ENCODE data around the gene UBE2I.

UBE2I gene

DNA sequence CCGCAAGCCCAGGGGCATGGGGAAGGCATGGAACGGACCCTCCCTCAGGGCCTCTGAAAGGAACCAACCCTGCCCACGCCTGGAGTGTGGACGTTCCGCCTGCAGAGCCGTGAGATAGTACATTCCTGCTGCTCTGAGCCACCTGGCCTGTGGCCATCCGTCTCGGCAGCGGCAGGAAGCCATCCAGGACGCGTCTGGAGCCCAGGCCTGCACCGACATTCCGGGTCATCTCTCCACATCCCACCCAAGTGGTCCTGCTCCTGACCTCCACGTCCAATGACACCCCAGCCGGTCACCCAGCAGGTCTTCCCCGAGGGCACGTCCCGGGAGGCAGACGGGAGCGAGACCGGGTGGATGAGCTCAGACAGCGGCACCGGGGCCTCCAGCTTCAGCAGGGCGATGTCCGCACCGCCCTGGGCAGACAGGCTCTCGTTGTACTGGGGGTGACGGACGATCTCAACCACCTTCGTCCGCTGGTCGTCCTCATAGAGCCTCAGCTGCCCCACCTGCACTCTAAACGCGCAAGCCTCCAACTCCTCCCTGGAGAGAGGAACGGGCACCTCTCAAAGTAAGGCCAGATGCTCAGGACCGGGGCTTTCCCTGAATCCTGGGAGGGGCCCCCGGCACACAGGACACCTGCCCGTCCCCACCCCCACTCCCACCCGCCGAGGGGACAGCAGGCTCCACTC lies 21.3 kb upstream of the UBE2I start:
- no peak for DNase-seq (ENCODE audit: low read depth in 1 of 2, low spot score in 1 of 2)
- peaks cover 43% of the 10 kb centered on the region for H3K27me3 ChIP-seq (ENCODE audit: insufficient read depth, poor library complexity, severe bottlenecking)
- no peak overlapping the region for H3K27ac ChIP-seq (replicated peaks)
- TF ChIP-seq, protein P1, sequence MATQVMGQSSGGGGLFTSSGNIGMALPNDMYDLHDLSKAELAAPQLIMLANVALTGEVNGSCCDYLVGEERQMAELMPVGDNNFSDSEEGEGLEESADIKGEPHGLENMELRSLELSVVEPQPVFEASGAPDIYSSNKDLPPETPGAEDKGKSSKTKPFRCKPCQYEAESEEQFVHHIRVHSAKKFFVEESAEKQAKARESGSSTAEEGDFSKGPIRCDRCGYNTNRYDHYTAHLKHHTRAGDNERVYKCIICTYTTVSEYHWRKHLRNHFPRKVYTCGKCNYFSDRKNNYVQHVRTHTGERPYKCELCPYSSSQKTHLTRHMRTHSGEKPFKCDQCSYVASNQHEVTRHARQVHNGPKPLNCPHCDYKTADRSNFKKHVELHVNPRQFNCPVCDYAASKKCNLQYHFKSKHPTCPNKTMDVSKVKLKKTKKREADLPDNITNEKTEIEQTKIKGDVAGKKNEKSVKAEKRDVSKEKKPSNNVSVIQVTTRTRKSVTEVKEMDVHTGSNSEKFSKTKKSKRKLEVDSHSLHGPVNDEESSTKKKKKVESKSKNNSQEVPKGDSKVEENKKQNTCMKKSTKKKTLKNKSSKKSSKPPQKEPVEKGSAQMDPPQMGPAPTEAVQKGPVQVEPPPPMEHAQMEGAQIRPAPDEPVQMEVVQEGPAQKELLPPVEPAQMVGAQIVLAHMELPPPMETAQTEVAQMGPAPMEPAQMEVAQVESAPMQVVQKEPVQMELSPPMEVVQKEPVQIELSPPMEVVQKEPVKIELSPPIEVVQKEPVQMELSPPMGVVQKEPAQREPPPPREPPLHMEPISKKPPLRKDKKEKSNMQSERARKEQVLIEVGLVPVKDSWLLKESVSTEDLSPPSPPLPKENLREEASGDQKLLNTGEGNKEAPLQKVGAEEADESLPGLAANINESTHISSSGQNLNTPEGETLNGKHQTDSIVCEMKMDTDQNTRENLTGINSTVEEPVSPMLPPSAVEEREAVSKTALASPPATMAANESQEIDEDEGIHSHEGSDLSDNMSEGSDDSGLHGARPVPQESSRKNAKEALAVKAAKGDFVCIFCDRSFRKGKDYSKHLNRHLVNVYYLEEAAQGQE (IDR thresholded peaks at IDR 0.05; ENCODE audit: insufficient replicate concordance, low read depth) = no peak
- TF ChIP-seq GABPA (IDR thresholded peaks at IDR 0.05; ENCODE audit: low read depth) (no peak), POLR2AphosphoS5 (IDR thresholded peaks at IDR 0.05; ENCODE audit: low read depth) (no peak), SPI1 (IDR thresholded peaks at IDR 0.05; ENCODE audit: borderline replicate concordance, low read depth) (no peak)
- no peak overlapping the region for H3K4me3 ChIP-seq (replicated peaks; ENCODE audit: insufficient read depth, low read length)

DNA sequence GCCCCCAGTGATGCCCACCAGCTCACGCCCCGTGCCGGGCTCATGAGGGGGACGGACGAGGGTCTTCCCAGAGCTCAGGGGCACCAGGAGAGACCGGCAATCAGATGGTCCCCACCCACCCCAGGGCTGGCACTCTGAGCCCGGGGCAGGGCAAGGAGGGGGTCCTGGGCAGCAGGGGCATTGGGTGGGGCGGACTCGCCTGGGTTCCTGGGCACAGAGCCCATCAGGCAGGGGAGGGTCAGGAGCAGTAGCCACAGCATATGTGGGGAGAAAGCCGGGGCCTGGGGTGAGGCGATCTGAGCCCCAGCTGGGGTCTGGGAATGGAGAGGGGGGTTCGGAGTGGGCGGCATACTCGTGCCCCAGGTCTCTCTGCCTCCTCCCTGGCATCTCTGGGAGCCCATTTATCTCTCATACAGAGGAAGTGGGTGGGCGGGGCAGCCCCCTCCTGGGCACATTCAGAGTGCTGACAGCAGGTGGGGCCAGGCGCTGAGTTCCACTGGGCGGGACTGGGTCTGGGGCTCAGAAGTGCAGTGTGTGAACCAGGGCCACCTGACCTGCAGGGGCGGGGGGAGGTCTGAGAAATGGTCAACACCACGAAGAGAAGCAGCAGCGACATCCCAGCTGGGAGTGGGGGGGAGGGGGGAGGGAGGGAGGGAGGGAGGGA lies 20.5 kb upstream of the UBE2I start:
- no peak overlapping the region for H3K4me3 ChIP-seq (replicated peaks; ENCODE audit: insufficient read depth, low read length)
- H3K27ac ChIP-seq (replicated peaks) = no peak overlapping the region
- TF ChIP-seq GABPA (IDR thresholded peaks at IDR 0.05; ENCODE audit: low read depth) (no peak), POLR2AphosphoS5 (IDR thresholded peaks at IDR 0.05; ENCODE audit: low read depth) (no peak), SPI1 (IDR thresholded peaks at IDR 0.05; ENCODE audit: borderline replicate concordance, low read depth) (no peak)
- TF ChIP-seq, protein P2, sequence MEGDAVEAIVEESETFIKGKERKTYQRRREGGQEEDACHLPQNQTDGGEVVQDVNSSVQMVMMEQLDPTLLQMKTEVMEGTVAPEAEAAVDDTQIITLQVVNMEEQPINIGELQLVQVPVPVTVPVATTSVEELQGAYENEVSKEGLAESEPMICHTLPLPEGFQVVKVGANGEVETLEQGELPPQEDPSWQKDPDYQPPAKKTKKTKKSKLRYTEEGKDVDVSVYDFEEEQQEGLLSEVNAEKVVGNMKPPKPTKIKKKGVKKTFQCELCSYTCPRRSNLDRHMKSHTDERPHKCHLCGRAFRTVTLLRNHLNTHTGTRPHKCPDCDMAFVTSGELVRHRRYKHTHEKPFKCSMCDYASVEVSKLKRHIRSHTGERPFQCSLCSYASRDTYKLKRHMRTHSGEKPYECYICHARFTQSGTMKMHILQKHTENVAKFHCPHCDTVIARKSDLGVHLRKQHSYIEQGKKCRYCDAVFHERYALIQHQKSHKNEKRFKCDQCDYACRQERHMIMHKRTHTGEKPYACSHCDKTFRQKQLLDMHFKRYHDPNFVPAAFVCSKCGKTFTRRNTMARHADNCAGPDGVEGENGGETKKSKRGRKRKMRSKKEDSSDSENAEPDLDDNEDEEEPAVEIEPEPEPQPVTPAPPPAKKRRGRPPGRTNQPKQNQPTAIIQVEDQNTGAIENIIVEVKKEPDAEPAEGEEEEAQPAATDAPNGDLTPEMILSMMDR (IDR thresholded peaks at IDR 0.05; ENCODE audit: insufficient read depth, low read length) = no peak
- TF ChIP-seq, protein P1 (IDR thresholded peaks at IDR 0.05; ENCODE audit: insufficient replicate concordance, low read depth) = no peak
- no peak for DNase-seq (ENCODE audit: low read depth in 1 of 2, low spot score in 1 of 2)
- H3K27me3 ChIP-seq (ENCODE audit: insufficient read depth, poor library complexity, severe bottlenecking) = peaks cover 38% of the 10 kb centered on the region

- Histone ChIP-seq H3K27ac (replicated peaks) (no peak overlapping the region), H3K4me3 (replicated peaks; ENCODE audit: insufficient read depth, low read length) (no peak overlapping the region), H3K27me3 (ENCODE audit: insufficient read depth, poor library complexity, severe bottlenecking) (peaks cover 38% of the 10 kb centered on the region)
- TF ChIP-seq, protein P1 (IDR thresholded peaks at IDR 0.05; ENCODE audit: insufficient replicate concordance, low read depth) = no peak
- TF ChIP-seq GABPA (IDR thresholded peaks at IDR 0.05; ENCODE audit: low read depth) = no peak
- TF ChIP-seq, protein P2 (IDR thresholded peaks at IDR 0.05; ENCODE audit: insufficient read depth, low read length) = no peak
- no peak for TF ChIP-seq SPI1 (IDR thresholded peaks at IDR 0.05; ENCODE audit: borderline replicate concordance, low read depth)
- no peak for TF ChIP-seq POLR2AphosphoS5 (IDR thresholded peaks at IDR 0.05; ENCODE audit: low read depth)
- DNase-seq (ENCODE audit: low read depth in 1 of 2, low spot score in 1 of 2) = no peak
Measured at GRCh38 chr16:1289477-1289866, 20.0 kb upstream of the UBE2I start.
